COLO668 (cell line): ENCODE results near the gene LYRM2.

Source experiments
- DNase-seq: peaks from one replicate; lab custom pipeline; 2025; ENCODE audit not compliant: unreplicated experiment; lab: John Stamatoyannopoulos, UW

The LYRM2 gene

DNA sequence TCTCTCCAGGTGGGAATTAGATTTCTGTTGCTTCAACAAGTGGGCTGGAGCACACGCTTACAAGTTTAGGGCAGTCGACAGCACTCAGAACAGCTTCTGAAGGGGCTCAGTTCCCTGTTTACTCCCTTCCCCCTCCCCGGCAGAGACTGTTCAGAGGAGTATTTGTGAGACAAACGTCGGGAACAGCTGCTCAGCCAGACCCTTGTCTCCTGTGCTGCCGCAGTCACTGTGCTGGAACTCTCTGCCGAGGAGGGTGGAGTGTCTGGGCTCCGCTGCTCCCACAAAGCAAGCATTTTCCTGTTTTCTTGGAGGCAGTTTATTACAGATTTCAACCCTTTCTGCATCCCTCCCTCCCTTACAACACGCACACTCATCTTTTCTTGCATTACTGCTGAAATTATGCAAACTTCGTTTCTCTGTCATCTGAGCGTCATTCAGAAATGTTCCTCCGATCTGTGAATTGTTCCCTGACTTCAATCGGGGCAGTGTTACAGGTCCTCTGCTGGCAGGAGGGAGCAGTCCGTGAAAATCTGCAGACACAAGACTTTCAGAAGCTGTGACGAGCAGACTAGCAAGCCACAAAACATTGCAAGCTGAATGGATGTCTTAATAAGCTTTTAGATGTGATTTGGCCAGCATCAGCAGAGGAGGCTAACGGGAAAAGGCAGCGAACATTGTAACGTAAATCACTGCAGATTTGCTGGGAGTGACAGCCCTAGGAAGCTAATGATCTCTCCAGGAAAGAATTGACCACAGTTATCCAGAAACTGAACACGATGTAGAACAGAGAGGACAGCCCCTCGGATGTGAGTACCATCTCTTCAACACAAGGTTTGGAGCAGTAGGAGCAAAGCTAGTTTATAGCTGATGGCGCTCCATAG is 76.2 kb downstream of the LYRM2 start:
- no peak for DNase-seq

DNA sequence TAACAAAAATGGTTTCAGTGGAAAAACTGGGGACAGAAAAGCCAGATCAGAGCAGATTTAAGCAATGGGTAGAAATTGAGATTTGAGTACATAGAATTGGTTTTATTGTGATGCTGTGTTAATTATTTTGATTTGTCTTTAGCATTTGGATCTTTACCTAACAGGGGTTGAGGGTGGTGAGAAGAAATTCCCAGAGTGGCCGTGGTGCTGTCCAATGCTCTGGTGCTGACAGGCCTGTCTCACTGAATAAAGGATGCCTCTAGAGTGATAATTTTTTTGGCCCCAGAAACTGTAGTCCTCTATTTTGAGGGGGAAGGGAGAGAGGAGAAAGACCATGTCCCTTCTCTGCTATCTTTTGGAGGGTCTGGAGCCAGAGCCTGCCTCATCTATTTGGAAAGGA is 79.1 kb downstream of the LYRM2 start:
- no peak for DNase-seq

DNA sequence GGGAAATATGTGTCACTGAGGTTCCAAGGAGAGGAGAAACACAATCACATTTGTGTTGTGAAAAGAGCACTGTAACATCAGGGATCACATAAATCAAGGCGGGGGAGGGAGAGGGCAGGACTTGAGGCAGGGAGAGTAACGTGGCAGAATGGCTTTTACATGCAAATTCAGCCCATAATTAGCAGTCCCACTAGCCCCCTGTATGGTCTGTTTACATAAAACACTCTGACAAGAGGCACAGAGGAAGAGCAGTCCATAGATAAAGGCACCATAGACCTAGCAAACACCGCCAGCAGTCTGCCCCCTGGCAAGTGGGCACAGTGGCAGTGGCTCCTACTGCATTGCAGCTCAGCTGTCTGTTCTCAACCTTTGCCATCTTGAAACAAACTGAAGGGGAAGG is 82.7 kb downstream of the LYRM2 start:
- peak; percentile 20 for DNase-seq

DNA sequence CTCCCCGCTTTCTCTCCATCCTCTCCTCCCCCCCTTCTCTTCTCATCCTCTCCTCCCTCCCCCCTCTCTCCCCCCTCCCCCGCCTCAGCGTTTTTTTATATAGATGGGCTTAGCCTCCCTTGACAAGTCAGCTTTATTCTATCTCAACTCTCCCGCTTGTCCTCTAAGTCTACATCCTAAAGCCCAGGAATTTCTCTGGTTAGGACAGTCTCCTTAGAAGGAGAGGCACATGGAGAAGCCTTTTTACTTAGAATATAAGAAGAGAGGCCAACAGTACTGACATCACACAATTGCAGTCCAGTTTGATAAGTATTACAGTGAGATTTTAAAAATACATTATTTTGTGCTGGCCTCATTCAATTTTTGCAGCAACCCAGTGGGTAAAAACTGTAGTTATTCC is 83.5 kb downstream of the LYRM2 start:
- DNase-seq = no peak

DNA sequence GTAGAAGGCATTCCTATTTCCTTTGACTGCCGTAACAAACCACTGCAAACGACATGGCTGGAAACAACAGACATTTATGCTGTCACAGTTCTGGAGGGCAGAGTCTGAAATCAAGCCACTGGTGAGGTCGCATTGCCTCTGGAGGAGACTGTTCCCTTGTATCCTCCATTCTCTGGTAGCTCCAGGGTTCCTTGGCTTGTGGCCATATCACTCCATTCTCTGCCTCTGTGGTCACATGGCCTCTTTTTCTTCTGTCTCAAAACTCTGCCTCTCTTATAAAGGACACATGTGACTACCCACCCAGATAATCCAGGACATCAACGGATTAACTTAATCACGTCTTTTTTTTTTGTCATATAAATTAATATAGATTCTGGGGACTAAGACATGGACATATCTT is 84.4 kb downstream of the LYRM2 start:
- no peak for DNase-seq

DNA sequence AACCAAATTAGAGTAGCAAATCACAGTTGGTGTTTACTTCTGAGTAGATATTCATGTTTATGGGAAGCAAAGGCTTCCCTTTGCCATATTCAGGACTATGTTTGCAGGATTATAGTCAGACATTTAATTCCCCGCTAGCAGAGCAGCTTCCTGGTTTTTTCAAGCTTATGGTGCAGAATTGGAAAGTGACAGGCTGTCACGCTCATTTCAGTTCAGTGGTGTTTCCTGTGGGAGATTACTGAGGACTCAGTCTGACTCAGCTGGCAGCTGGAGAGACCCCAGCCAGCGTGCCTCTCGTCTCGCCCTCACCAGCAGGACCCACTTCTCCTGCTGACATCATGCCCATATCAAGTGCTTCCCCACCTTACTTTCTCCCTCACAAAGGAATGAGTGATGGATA is 85.1 kb downstream of the LYRM2 start:
- no peak for DNase-seq

DNA sequence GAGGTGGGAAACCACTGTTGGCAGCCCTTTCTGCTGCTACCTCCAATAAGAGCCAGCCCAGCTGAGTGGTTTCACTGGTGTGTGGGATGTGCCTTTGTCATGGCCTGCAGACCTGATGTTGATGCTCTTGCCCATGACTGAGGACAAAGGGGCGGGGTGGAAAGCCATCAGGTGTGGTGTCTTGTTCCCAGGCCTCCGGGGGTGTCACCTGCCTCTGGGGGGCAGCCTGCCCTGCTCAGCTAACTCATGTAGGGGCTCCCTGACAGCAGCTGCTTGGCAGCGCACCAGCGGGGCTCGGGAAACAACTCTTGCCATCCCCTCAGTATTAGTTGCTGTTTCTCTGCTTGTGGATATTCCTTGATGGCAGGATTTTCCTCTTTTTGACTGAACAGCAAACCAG is 91.3 kb downstream of the LYRM2 start:
- DNase-seq = no peak

DNA sequence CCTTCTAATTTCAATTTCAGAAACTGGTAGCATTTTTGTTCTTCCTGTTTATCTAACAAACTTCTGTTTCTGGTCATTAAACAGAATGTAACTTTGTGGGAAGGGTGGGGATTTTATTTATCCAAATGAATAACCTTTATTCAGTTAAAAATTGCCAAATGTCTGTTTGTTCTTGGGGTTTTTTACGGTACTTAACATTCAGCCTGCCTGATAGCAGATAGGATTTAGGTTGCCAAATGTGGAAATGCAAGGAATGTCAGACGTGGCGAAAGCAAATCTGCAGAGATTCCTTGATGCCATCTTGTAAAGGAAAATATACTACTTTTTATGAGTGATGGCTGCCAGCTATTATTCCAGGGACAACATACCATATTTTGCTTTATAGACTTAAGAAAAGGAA is 95.7 kb downstream of the LYRM2 start:
- no peak for DNase-seq

DNA sequence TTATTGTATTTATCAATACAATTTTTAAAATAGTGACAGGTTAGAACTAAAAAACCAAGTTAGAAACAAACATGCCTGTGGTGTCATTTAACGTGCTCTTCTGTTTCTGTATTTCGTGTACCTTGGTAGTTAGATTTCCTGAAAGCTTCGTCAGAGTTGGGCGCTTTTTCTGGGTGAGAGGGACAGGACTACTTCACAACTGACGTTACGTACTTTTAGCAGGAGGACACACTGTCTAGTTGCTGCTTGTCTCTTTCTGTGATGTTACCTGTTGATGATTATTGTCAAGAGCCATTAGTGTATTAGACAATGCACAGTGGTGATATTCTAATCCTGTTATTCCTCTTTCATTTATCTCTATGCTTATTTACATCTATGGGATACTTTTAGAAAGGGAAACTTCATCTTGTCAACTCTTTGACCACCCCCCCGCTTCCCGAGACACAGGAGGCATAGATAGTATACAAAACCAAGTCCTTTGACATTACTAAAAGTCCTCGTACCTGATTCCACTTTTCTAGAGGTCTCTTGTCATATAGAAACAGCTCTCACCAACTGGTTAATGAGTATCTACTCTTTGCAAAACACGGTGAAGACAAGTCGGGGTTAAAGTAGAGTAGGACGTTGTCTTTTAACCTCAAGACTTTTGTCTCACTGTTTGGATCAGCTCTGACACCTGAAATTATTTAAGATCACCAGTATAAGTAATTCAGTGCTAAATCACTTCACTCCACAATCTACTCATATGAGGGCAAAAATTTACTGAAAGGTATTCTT is 96.3 kb downstream of the LYRM2 start:
- no peak for DNase-seq

DNA sequence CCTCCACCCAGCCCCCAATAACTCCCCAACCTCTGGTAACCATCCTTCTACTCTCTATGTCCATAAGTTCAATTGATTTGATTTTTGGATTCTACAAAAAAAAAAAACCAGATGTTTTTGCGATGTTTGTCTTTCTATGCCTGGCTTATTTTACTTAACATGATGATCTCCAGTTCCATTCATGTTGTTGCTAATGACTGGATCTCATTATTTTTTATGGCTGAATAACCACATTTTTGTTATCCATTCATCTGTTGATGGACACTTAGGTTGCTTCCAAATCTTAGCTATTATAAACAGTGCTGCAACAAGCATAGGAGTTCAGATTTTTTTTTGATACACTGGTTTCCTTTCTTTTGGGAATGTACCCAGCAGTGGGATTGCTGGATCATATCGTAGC is 98.8 kb downstream of the LYRM2 start:
- no peak for DNase-seq

DNA sequence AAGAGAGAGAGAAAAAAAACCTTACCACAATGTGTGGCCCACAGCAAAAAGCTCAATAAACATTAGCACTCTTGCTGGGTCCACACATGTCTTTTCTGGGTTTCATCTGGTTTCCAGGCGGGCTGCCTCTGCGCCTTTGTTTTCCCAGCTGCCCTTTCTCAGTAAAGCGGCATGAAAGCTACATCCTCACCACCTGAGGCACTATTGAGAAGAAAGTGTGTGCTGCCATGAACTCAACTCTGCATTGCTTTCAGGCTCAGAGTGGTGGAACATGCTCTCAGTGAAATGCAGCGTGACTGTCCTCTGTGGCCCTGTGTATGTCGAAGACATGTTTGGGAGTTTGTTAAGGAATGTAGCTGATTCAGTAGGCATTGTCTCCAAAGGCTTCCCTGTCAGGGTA is 102.3 kb downstream of the LYRM2 start:
- no peak for DNase-seq

DNA sequence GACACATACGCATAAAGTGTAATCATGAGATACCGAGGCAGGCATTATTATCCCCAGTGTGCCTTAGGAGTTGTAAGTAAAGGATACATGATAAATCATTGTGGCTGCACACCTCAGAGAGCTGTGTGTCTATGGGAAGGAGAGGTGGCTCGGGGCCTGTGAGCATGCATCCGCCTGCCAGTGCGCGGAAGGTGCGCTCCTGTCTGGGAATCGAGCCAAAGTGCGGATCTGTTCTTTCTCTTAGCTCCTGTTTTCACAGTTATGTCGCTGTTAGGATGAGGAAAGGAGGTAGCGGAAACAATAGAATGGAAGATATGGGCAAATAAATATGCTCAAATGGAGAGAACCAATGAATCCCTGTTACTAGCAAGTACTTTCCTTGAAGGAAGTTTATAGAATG is 107.6 kb downstream of the LYRM2 start:
- no peak for DNase-seq

DNA sequence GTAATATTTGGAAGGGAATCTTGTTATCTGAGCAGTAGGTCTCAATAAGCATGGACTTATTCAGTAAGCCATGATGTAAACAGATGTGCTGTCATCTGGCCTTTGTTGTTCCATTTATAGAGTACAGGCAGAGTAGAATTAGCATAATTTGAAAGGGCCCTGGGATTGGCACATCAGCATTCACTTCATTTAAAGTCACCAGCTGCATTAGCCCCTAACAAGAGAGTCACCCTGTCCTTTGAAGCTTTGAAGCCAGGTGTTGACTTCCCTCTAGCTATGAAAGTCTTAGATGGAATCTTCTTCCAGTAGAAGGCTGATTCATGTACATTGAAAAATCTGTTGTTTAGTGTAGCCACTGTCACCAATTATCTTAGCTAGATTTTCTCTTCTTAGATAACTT is 109.7 kb downstream of the LYRM2 start:
- DNase-seq = no peak

DNA sequence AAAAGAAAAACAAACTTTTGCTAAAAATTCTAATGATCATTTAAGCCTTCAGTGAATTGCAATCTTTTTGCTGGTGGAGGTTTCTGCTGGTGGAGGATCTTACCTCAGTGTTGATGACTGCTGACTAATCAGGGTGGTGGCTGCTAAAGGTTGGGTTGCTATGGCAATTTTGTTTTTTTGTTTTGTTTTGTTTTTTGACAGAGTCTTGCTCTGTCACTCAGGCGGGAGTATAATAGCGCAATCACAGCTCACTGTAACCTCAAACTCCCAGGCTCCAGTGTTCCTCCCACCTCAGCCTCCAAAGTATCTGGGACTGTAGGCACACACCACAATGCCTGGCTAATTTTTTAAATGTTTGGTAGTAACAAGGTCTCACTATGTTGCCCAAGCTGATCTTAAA is 110.9 kb downstream of the LYRM2 start:
- DNase-seq = no peak

DNA sequence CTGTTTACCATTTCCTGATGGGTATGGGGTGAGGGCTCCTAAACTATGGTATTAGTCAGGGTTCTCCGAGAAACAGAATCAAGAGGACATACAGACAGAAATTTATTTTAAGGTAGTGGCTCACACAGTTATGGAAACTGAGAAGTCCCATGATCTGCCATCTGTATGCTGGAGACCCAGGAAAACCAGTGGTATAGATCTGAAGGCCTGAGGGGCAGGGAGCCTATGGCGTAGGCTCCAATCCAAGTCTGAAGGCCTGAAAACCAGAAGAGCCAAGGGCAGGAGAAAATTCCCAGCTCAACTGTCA is 112.0 kb downstream of the LYRM2 start:
- DNase-seq = no peak

DNA sequence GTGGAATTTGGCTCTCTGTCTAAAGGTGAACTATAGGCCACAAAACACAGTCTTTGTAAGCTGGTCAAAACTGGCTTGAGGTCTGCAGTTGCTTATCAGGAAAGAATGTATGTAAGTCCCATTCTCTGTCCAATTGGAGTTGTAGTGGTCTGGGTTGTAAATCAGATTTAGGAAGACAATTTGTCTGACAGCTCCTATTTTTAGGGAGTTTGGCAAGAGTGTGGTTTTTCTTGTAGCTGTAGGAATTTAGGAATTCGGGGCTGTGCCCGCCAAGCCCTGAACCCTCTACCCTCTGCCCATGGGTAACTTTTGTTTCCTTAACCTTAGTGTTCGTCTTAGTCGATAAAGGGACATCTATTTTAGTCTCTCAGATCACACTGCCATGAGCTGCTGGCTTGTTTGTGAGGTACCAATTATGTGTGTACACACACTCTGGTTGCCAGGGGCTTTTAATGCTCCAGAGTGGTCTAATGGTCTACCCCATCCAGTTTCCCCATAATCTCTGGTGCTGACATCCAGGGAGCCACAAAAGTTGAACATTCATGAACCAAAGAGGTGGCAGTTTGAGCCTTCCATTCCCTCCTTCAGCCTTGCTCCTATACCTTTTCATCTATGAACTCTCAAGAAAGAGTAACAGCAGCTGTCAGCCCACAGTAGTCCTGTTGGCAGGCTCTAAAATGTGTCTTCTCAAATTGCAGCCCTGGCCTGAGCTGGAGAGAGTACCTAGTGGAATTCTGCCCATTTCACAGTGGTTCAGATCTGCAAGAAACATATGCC is 112.6 kb downstream of the LYRM2 start:
- DNase-seq = no peak

DNA sequence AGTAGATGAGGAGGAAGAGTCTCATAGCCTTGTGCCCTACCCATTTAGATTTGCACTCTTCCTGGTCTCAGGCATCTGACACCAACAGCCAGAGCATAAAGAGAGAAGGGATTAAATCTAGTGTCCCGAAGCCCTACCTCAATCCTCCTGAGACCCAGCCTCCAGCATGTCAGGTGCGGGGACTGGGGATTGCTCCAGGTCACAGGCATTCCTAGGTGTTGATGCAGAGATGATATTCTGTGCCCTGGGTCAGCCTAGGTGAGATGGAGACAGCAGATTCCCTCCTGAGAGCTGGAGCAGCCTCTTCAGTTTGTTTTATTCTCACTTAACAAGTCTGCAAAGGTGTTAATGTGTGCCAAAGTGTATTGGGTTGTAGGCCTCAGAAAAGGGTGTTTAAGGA is 115.8 kb downstream of the LYRM2 start:
- DNase-seq = no peak

DNA sequence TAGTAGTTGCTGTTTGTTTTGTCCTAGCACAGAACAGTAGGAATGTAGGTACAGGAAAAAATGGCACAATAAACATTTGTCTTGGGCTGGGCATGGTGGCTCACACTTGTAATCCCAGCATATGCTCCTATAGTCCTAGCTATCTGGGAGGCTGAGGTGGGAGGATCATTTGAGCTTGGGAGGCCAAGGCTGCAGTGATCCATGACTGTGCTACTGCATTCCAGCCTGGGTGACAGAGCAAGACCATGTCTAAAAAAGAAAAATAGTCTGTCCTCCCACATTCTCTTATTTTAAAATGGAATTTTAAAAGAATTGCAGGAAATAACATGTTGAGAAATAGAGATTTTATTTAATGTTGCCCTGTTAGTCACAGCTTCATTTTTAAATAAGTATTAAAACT is 117.8 kb downstream of the LYRM2 start:
- no peak for DNase-seq

DNA sequence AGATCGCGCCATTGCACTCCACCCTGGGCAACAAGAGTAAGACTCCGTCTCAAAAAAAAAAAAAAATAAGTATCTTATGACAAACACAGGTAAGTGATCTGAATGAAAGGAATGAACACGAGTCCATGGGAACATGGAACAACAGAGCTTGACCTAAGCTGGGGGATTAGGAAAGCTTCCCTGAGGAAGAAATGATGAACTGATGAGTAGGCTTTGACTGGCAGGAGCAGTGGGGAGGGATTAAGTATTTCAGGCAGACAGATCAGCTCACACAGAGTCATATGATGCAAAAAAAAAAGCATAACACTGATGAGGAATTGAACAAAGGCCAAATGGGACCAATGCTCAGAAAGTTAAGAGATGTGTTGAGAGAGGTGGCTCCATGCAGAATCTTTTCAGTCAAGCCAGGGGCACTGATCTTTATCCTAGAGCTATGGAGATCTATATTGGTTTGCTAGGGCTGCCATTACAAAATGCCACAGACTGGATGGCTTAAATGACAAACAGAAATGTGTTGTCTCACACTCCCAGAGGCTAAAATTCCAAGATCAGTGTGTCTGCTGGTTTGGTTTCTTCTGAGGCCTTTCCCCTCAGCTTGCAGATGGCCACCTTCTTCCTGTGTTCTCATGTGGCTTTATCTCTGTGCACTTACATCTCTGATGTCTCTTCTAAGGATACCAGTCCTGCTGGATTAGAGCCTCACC is 120.0 kb downstream of the LYRM2 start:
- DNase-seq = no peak
